Right lobe of liver (tissue), 4 donors: ENCODE results near the gene LILRA5.

Experiments used
- CTCF ChIP-seq, 4 donors: fragments of 200-600 bp in 3 of 4; fragments of 450-650 bp in 1 of 4; IDR thresholded peaks; one replicate each; pipeline versions ENCODE4 v1.5.1 to v1.8.0; 2016 to 2022; ENCODE audit warnings: antibody characterized with exemption in 4 of 4, mild to moderate bottlenecking in 2 of 4
- POLR2A ChIP-seq: fragments of 450-650 bp; IDR thresholded peaks from one replicate; pipeline ENCODE4 v1.6.1; 2017; ENCODE audit warnings: antibody characterized with exemption, mild to moderate bottlenecking
- donor health status: DM: no; HTN: no; CAD: no.
- donor health status: DM: no; HTN: no; CAD: no.
- donor health status: DM: no; HTN: yes; CAD: no.

GRCh38 chr19:54299515-54299914 lies 13.5 kb downstream of the LILRA5 start:
- TF ChIP-seq CTCF (IDR thresholded peaks at IDR 0.05) (no peak), POLR2A (no peak)
